Nephron progenitor cell (in vitro differentiated cells): ENCODE results near the gene TEX55.
"Not testable (repeated sequence)": the region's sequence is repeated elsewhere in the genome, so short reads cannot be mapped to it uniquely, and the experiment has no call there.

Experiments used
- DNase-seq: peaks from one replicate; pipeline ENCODE4 v3.0.0; 2021
- H3K27ac Mint-ChIP-seq: 2 replicates; pipeline ENCODE4 v1.8.0; 2021; ENCODE audit warnings: mild to moderate bottlenecking, moderate library complexity, mixed read lengths
- H3K27me3 Mint-ChIP-seq: 2 replicates; pipeline ENCODE4 v1.8.0; 2021; ENCODE audit warnings: mild to moderate bottlenecking, low read depth, mixed read lengths; ENCODE audit not compliant: poor library complexity
- H3K36me3 Mint-ChIP-seq: 2 replicates; pipeline ENCODE4 v1.8.0; 2021; ENCODE audit warnings: low read depth, mixed read lengths
- H3K4me1 Mint-ChIP-seq: 2 replicates; pipeline ENCODE4 v1.8.0; 2021; ENCODE audit warnings: mixed read lengths
- H3K4me3 Mint-ChIP-seq: 2 replicates; pipeline ENCODE4 v1.8.0; 2021; ENCODE audit warnings: mild to moderate bottlenecking, moderate library complexity, mixed read lengths
- H3K9me3 Mint-ChIP-seq: 2 replicates; pipeline ENCODE4 v1.8.0; 2021; ENCODE audit warnings: mild to moderate bottlenecking, moderate library complexity, mixed read lengths
- TF ChIP-seq, protein P1 (sequence below): fragments of 200-600 bp; sonication (generic); IDR thresholded peaks from 2 replicates; pipeline ENCODE4 v1.5.0; 2021; ENCODE audit warnings: antibody characterized with exemption

TEX55 gene

DNA sequence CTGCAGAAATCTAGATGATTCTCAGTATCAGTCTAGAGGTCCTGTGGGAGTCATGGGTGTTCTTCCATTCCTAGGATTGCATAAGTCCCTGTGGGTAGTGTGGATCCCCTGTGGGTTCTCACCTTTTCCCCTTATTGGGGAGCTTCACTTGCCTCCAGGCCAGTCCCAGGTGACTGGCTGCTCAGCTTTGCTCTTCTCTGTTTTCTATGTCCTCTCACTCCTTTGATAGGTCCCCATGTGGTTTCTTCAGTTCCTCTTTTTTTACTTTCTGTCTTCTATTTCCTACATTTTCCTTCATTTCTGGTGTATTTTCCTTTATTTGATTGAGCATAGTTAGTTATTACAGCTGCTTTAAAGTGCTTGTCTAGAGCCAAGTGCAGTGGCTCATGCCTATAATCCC lies 10.9 kb downstream of the TEX55 start:
- TF ChIP-seq, protein P1, sequence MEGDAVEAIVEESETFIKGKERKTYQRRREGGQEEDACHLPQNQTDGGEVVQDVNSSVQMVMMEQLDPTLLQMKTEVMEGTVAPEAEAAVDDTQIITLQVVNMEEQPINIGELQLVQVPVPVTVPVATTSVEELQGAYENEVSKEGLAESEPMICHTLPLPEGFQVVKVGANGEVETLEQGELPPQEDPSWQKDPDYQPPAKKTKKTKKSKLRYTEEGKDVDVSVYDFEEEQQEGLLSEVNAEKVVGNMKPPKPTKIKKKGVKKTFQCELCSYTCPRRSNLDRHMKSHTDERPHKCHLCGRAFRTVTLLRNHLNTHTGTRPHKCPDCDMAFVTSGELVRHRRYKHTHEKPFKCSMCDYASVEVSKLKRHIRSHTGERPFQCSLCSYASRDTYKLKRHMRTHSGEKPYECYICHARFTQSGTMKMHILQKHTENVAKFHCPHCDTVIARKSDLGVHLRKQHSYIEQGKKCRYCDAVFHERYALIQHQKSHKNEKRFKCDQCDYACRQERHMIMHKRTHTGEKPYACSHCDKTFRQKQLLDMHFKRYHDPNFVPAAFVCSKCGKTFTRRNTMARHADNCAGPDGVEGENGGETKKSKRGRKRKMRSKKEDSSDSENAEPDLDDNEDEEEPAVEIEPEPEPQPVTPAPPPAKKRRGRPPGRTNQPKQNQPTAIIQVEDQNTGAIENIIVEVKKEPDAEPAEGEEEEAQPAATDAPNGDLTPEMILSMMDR, result no peak
- peaks cover 39% of the 10 kb centered on the region for H3K9me3 Mint-ChIP-seq
- no peak overlapping the region for H3K27ac Mint-ChIP-seq
- H3K4me1 Mint-ChIP-seq, result no peaks in the 10 kb centered on the region
- peaks cover 6% of the 10 kb centered on the region for H3K36me3 Mint-ChIP-seq
- peaks cover 3% of the 10 kb centered on the region for H3K27me3 Mint-ChIP-seq
- H3K4me3 Mint-ChIP-seq, result no peak overlapping the region
- no peak for DNase-seq

DNA sequence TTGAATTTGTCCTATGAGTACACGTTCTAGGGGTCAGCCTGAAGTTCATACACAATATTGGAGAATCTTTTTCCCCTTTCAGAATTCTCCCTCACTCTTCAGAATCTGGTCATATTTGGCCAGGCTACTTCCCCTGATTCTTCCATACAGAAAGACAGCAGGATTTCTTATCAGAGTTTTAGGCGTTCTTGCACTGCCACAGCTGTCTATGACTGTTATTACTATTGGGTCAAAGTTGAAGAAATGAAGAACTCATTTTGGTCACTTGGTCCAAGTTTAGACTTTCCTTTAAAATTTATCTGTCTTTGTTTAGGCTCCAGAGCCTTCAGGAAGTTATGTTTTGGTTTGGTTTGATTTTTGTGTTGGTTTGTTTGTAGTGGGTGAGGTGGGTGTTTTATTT lies 12.0 kb downstream of the TEX55 start:
- peaks cover 38% of the 10 kb centered on the region for H3K9me3 Mint-ChIP-seq
- TF ChIP-seq, protein P1, result no peak
- H3K4me1 Mint-ChIP-seq, result no peaks in the 10 kb centered on the region
- no peak for DNase-seq
- H3K36me3 Mint-ChIP-seq, result peaks cover 6% of the 10 kb centered on the region
- H3K27me3 Mint-ChIP-seq, result peaks cover 3% of the 10 kb centered on the region
- H3K27ac Mint-ChIP-seq, result no peak overlapping the region
- H3K4me3 Mint-ChIP-seq, result no peak overlapping the region

DNA sequence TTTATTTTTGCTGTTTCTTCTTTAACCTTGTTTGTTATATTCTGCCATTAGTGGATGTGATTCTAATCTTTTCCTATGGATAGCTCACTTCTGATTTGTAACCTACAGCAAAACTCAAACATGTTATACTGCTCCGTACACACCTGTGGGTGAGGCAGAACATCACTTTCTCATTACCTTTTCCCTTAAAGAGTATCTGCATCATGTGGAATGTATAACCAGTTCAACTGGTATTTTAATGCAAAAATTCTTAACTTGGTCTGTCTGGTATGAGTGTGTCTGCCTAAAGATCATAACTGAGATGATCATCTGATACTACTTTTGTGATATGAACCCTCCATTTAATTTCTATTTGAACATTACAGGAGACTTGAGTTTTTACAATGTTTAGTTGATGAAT lies 14.4 kb downstream of the TEX55 start:
- TF ChIP-seq, protein P1, result no peak
- Mint-ChIP-seq H3K27me3 (no peaks in the 10 kb centered on the region), H3K36me3 (peaks cover 6% of the 10 kb centered on the region), H3K4me3 (no peak overlapping the region), H3K9me3 (peaks cover 37% of the 10 kb centered on the region), H3K4me1 (no peaks in the 10 kb centered on the region), H3K27ac (no peak overlapping the region)
- DNase-seq, result no peak

DNA sequence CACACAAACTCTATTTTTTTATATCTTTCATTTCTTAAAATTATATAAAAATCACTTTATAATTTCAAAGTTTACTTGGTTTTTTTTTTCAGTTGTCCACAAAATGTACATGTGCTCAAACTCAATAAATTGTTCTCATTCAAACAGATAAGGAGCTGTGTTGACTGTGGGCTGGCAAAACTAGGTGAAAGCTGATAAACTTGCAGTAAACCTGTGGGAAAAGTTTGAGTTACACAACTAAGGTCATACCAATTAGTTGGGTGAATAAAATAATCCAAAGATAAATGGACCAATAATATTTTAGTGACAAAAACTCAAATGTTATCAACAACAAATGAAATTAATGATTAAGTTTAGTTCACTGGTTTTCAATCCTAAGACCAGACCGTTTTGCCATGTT lies 14.8 kb downstream of the TEX55 start:
- no peaks in the 10 kb centered on the region for H3K27me3 Mint-ChIP-seq
- H3K36me3 Mint-ChIP-seq, result peaks cover 6% of the 10 kb centered on the region
- peaks cover 38% of the 10 kb centered on the region for H3K9me3 Mint-ChIP-seq
- no peak overlapping the region for H3K4me3 Mint-ChIP-seq
- H3K4me1 Mint-ChIP-seq, result no peaks in the 10 kb centered on the region
- TF ChIP-seq, protein P1, result no peak
- no peak for DNase-seq
- no peak overlapping the region for H3K27ac Mint-ChIP-seq

DNA sequence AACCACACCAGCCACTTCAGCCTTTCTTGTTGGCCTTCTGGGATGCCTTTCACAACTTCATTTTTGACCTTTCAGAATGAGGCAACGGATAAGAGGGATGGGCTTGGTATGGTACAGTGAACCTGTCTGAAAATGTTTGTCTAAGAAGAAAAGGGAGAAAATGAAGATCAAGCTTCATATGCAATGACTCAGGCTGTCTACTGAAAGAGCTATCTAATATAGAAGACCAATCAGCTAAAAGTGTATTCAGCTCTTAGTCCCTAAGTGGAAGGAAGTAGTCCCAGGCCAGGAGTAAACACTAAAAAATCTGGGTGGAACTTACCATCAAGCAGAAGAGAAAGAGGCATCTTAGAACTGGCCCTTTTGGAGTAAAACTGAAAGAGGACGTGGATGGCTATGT lies 15.3 kb downstream of the TEX55 start:
- H3K27ac Mint-ChIP-seq, result no peak overlapping the region

DNA sequence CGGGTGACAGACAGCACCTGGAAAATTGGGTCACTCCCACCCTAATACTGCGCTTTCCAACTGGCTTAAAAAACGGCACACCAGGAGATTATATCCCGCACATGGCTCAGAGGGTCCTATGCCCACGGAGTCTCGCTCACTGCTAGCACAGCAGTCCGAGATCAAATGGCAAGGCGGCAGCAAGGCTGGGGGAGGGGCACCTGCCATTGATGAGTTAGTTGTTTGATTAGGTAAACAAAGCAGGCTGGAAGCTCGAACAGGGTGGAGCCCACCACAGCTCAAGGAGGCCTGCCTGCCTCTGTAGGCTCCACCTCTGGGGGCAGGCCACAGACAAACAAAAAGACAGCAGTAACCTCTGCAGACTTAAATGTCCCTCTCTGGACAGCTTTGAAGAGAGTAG lies 18.8 kb downstream of the TEX55 start:
- H3K4me3 Mint-ChIP-seq, H3K27me3 Mint-ChIP-seq, H3K27ac Mint-ChIP-seq, DNase-seq, H3K4me1 Mint-ChIP-seq, H3K36me3 Mint-ChIP-seq: not testable (repeated sequence)
- H3K9me3 Mint-ChIP-seq, result peaks cover 49% of the 10 kb centered on the region

More for the DNA sequence above, 15.3 kb downstream of the TEX55 start:
- H3K27me3 Mint-ChIP-seq, result no peaks in the 10 kb centered on the region
- peaks cover 6% of the 10 kb centered on the region for H3K36me3 Mint-ChIP-seq
- H3K9me3 Mint-ChIP-seq, result peaks cover 41% of the 10 kb centered on the region
- H3K4me1 Mint-ChIP-seq, result no peaks in the 10 kb centered on the region
- TF ChIP-seq, protein P1, result no peak
- DNase-seq, result no peak
- H3K4me3 Mint-ChIP-seq, result no peak overlapping the region
